HUES64 (cell line): Measurements from ENCODE around the gene SIRPB2.
"Not testable (repeated sequence)": the region's sequence is repeated elsewhere in the genome, so short reads cannot be mapped to it uniquely, and the experiment has no call there.

Source experiments
- H3K27ac ChIP-seq: 2 replicates; pipeline ENCODE4 v1.7.0; 2013; ENCODE audit warnings: low read depth, low read length, inconsistent platforms
- H3K27me3 ChIP-seq: 2 replicates; pipeline ENCODE4 v1.6.1; 2013; ENCODE audit warnings: mild to moderate bottlenecking, low read length; ENCODE audit not compliant: insufficient read depth
- H3K36me3 ChIP-seq: 2 replicates; pipeline ENCODE4 v1.6.1; 2013; ENCODE audit warnings: mild to moderate bottlenecking, low read length; ENCODE audit not compliant: insufficient read depth
- H3K4me1 ChIP-seq: 2 replicates; pipeline ENCODE4 v1.6.1; 2013; ENCODE audit warnings: mild to moderate bottlenecking, low read length, moderate library complexity; ENCODE audit not compliant: insufficient read depth
- H3K4me3 ChIP-seq: 2 replicates; pipeline ENCODE4 v1.5.1; 2013; ENCODE audit warnings: mild to moderate bottlenecking, low read length, moderate library complexity
- H3K9ac ChIP-seq: 2 replicates; pipeline ENCODE4 v1.6.1; 2013; ENCODE audit warnings: mild to moderate bottlenecking, low read depth, low read length
- H3K9me3 ChIP-seq: 2 replicates; pipeline ENCODE4 v1.6.1; 2013; ENCODE audit warnings: low read depth, low read length; ENCODE audit not compliant: insufficient read depth
- WGBS: fragments of 150-250, 120-280 bp; methylation state at CpG from one replicate; pipeline ENCODE4 v1.1.7; 2013; ENCODE audit warnings: missing lambda C conversion rate; 5-methylcytosine and 5-hydroxymethylcytosine counted together

The SIRPB2 gene

DNA sequence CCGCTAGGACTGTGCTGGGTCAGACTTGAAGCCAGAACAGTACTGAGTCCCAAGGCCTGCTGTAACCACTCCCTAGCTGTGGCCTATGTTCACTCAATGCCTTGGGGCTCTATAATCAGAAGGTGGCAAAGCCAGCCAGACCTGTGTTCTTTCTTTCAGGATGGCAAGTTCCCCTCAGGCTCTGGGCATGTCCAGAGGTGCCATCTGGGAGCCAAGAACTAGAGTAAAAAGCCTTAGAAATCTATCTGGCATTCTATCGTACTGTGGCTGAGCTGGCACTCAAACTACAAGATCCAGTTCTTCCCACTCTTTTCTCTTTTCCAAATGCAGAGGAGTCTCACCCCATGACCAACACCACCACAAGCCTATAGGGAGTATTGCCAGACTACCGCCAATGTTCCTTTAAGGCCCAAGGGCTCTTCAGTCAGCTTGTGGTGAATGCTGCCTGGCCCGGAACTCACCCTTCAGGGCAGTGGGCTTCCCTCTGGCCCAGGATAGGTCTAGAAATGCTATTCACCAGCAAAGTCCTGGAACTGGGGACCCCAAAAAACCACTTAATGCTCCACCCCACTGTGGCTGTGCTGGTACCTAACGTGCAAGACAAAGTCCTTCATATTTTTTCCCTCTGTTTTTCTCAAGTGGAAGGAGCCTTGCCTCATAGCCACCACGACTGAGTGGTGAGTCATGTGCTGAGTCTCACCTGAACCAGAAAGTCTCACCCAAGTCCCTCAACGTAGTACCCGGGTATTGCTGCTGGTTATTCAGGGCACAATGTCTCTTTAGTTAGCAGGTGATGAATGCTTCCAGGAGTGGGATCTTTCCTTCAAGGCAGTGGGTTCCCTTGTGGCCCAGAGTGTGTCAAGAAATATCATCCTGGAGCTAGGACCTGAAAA, 8.6 kb upstream of the SIRPB2 start:
- Histone ChIP-seq H3K9ac (peak overlapping the region; percentile 0; the same call in 1 of the 2 replicates), H3K27me3 (no peaks in the 10 kb centered on the region), H3K36me3 (no peaks in the 10 kb centered on the region), H3K27ac (peak overlapping the region; percentile 33; the same call in 1 of the 2 replicates), H3K4me1 (peaks cover 14% of the 10 kb centered on the region), H3K4me3 (no peak overlapping the region), H3K9me3 (0 out of 2 replicates have a peak, but pooled peaks cover 2% of the 10 kb centered on the region)
- 92% methylated on average over 8 of the region's 8 CpGs for WGBS

DNA sequence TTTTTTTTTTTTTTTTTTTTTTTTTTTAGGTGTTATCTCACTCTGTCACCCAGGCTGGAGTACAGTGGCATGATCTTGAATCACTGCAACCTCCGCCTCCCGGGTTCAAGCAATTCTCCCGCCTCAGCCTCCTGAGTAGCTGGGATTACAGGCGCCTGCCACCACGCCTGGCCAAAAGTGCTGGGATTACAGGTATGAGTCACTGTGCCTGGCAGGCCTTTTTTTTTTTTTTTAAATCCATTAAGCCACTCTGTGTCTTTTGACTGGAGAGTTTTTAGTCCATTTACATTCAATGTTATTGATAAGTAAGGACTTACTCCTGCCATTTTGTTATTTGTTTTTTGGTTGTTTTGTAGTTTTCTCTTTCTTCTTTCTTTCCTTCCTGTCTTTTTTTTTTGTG, 6.2 kb upstream of the SIRPB2 start:
- not testable (repeated sequence) for H3K36me3 ChIP-seq, H3K9ac ChIP-seq, H3K9me3 ChIP-seq, H3K4me3 ChIP-seq, H3K27me3 ChIP-seq, H3K27ac ChIP-seq
- 90% methylated on average over 5 of the region's 5 CpGs for WGBS
- peaks cover 14% of the 10 kb centered on the region for H3K4me1 ChIP-seq

DNA sequence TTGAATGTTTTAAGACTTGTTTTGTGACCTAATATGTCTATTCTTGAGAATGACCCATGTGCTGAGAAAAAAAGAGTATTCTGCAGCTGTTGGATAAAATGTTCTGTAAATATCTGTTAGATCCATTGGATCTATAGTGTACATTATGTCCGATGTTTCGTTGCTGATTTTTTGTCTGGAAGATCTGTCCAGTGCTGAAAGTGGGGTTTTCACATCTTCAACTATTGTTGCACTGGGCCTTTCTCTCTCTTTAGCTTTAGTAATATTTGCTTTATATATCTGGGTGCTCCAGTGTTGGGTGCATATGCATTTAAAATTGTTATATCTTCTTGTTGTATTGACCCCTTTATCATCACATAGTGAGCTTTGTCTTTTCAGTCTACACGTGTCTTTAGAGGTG, 5.7 kb upstream of the SIRPB2 start:
- Histone ChIP-seq H3K9me3 (no peaks in the 10 kb centered on the region), H3K9ac (no peak overlapping the region), H3K36me3 (no peaks in the 10 kb centered on the region), H3K4me1 (peaks cover 14% of the 10 kb centered on the region), H3K27me3 (no peaks in the 10 kb centered on the region), H3K27ac (no peak overlapping the region), H3K4me3 (no peak overlapping the region)
- WGBS: 93% methylated on average over 2 of the region's 3 CpGs

DNA sequence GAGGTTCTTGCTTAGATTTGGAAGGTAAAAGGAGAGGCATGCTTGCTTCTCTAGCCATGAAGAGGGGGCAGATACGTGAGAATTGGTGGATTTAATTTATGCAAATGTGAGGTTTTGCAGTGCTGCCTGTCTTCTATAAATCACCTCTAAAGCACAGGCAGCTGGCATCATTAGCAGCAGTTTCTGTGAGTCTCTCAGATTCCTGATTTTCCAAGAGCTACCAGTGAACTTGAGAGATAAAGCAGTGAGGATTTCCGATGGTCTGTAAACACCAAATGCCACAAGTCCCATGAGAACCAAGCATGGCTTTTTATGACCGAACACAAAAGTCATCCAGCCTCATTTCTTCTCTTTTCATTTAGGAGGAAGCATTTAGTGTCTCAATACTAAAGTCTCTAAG, 3.2 kb upstream of the SIRPB2 start:
- no peak overlapping the region for H3K27ac ChIP-seq
- no peaks in the 10 kb centered on the region for H3K27me3 ChIP-seq
- H3K4me1 ChIP-seq: no peaks in the 10 kb centered on the region
- no peak overlapping the region for H3K9ac ChIP-seq
- no peaks in the 10 kb centered on the region for H3K36me3 ChIP-seq
- no peaks in the 10 kb centered on the region for H3K9me3 ChIP-seq
- WGBS: 75% methylated on average over 3 of the region's 3 CpGs
- no peak overlapping the region for H3K4me3 ChIP-seq

DNA sequence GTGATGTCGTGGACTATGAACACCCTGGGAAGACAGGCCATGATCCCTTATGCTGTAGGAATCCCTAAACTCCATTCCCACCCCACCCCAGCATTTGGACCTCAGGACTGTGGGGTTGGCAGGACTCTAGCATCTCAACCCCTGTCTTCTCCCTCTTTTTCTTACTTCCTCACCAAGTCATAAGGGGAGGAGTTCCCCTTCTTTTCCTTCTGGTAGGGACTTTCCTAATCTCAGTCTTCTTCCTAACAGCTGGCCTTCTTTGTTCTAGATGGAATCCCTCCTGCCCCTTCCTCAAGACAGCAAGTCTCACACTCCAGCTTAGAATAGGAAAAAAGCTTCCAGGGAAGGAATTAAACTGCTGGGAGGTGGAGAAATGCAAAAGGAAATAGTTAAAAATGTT, 2.3 kb upstream of the SIRPB2 start:
- Histone ChIP-seq H3K4me3 (no peak overlapping the region), H3K4me1 (no peaks in the 10 kb centered on the region), H3K27me3 (no peaks in the 10 kb centered on the region), H3K36me3 (no peaks in the 10 kb centered on the region), H3K9ac (no peak overlapping the region), H3K27ac (no peak overlapping the region), H3K9me3 (no peaks in the 10 kb centered on the region)
- WGBS: 88% methylated on average over 1 of the region's 1 CpG

DNA sequence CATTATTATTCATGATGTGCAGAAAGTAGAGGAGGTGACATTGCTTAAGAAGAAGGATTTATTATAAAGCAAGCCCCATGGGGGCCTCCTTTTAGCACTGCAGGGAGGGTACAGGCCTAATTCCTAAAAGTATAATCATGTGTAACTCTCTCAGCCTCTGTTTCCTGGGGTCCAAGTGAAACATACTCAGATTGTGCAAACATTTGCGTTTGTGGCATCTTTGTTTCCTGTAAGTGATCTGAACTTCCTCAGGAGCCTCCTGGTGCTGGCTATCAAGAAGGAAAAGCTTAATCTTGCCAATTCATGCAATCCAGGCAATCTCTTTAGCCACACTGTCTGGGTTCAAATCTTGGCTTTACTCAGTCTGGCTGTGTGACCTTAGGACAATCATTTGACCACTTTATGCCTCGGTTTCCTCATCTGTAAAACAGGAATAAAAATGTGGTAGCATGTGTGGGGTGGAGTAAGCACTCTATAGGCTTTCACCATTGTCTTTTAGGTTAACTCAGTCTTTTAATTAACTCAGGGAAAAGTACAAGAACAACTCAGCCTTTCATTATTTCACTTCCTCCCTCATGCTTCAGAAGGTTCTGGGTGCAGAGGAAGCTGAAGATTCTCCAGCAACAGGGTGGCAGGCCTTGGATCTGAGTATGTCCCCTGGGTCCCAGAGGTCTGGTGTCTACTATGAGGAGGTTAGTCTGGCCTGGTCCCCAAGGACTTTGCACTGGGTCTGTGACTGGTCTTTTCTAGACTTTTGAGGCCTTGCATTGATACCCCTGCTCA, 831 bp upstream of the SIRPB2 start:
- no peaks in the 10 kb centered on the region for H3K4me1 ChIP-seq
- H3K4me3 ChIP-seq: no peak overlapping the region
- no peak overlapping the region for H3K9ac ChIP-seq
- no peaks in the 10 kb centered on the region for H3K36me3 ChIP-seq
- H3K27me3 ChIP-seq: no peaks in the 10 kb centered on the region
- 83% methylated on average over 2 of the region's 2 CpGs for WGBS
- no peaks in the 10 kb centered on the region for H3K9me3 ChIP-seq
- H3K27ac ChIP-seq: no peak overlapping the region

DNA sequence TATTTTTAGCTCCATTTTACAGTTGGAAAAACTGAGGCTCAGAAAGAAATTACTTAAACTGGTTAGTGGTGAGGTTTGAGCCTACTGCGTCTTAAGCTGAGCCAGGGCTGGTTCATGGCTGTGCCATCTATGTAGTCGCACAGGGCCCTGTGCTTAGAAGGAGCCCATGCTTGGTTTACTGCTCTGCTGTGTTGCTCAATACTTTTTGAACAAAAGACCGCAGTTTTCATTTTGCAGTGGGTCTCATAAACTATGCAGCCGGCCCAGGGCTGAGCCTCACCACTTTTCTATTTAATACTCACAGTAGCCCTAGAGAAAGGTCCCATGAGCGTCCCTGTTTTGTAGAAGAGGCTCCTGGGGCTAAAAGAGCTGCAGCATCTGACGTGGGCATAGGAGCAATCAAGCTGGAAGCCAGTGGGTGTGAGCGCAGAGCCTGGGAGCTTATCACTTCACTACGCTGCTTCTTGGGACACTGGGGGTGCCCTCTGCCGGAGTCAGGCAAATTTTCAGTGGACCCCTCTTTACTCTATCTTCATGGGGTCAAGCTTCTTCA, 501 bp downstream of the SIRPB2 start:
- H3K36me3 ChIP-seq: no peaks in the 10 kb centered on the region
- H3K27ac ChIP-seq: no peak overlapping the region
- 90% methylated on average over 9 of the region's 9 CpGs for WGBS
- H3K9me3 ChIP-seq: no peaks in the 10 kb centered on the region
- H3K9ac ChIP-seq: no peak overlapping the region
- peaks cover 9% of the 10 kb centered on the region; the same call in 1 of the 2 replicates for H3K27me3 ChIP-seq
- no peak overlapping the region for H3K4me3 ChIP-seq
- no peaks in the 10 kb centered on the region for H3K4me1 ChIP-seq

DNA sequence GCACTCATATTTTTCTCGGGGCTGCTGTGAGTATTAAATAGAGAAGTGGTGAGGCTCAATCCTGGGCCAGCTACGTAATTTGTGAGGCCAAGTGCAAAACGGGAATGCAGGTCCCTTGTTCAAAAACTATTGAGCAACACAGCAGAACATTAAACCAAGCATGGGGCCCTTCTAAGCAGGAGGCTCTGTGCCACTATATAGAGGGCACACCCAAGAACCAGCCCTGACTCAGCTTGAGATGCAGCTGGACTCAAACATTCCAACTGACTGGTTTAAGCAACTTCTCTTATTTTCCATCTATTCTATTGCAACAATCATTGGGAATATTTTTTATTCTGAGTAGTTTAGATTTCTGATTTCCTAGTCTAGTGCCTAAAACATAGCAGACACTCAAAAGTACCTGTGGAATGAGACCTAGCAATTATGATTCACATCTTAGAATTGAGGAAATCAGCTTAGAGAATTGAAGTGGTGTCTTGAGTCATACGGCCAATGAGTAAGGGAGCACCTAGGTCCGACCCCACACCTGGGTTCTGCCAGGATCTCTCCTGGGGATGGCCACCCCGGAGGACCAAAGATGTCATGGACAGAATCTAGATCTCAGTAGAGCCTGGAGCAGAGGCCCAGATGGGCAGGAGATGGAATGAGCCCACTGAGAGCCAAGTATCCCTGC, 1.3 kb downstream of the SIRPB2 start:
- Histone ChIP-seq H3K9ac (no peak overlapping the region), H3K4me1 (no peaks in the 10 kb centered on the region)

DNA sequence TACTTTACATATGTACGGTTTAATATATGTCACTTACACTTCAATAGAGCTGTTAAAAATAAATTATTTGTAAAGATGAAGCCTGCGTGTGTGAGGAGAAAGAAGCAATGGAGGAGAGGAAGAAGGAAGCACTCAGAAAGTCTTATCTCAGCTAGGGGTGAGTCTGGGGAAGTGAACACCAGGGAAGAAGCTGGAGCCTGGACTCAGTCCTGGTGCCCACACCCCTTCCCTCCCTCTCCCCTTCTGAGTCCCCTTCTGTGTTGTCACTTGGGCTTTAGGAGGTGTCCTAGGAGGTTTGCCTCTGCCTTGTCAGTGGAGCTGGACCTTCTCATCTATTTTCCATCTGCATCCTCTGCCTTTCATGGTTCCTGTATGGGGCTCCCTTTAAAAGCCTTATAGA, 1.9 kb downstream of the SIRPB2 start:
- no peaks in the 10 kb centered on the region for H3K36me3 ChIP-seq
- 81% methylated on average over 1 of the region's 2 CpGs for WGBS
- H3K27ac ChIP-seq: no peak overlapping the region
- no peaks in the 10 kb centered on the region for H3K4me1 ChIP-seq
- H3K27me3 ChIP-seq: peaks cover 9% of the 10 kb centered on the region; the same call in 1 of the 2 replicates
- no peak overlapping the region for H3K4me3 ChIP-seq
- no peak overlapping the region for H3K9ac ChIP-seq
- H3K9me3 ChIP-seq: no peaks in the 10 kb centered on the region

More for the DNA sequence above, 1.3 kb downstream of the SIRPB2 start:
- H3K4me3 ChIP-seq: no peak overlapping the region
- WGBS: 89% methylated on average over 6 of the region's 6 CpGs
- H3K27me3 ChIP-seq: peaks cover 9% of the 10 kb centered on the region; the same call in 1 of the 2 replicates
- H3K9me3 ChIP-seq: no peaks in the 10 kb centered on the region
- no peak overlapping the region for H3K27ac ChIP-seq
- H3K36me3 ChIP-seq: no peaks in the 10 kb centered on the region

DNA sequence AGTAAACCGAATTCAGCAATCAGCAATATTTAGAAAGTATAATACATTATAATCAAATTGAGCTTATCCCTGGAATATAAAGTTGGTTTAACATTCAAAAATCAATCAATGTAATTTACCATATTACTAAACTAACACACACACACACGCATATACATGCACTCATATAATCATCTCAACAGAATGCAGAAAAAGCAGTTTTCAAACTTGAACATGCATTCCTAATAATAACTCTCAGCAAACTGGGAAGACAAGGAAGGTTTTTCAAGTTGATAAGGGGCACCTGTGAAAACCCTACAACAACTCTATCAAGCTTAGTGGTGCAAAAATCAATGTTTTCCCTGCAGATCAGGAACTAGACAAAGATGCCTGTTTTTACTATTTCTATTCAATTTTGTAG, 4.7 kb downstream of the SIRPB2 start:
- H3K27me3 ChIP-seq: peaks cover 9% of the 10 kb centered on the region; the same call in 1 of the 2 replicates
- H3K9ac ChIP-seq: no peak overlapping the region
- H3K9me3 ChIP-seq: no peaks in the 10 kb centered on the region
- no peak overlapping the region for H3K4me3 ChIP-seq
- no peaks in the 10 kb centered on the region for H3K4me1 ChIP-seq
- 86% methylated on average over 1 of the region's 2 CpGs for WGBS
- H3K27ac ChIP-seq: no peak overlapping the region
- no peaks in the 10 kb centered on the region for H3K36me3 ChIP-seq
